HTERT RPE-1 (cell line): ENCODE results near the gene PRAME.
"Not testable (repeated sequence)": the region's sequence is repeated elsewhere in the genome, so short reads cannot be mapped to it uniquely, and the experiment has no call there.

Source experiments
- in situ Hi-C: fragments of 300-500 bp; cut with MboI; formaldehyde crosslinking; loops from 4 replicates; pipeline ENCODE4 v1.14.3; 2020; ENCODE audit warnings: low sequenced_read_pairs

The PRAME gene

DNA sequence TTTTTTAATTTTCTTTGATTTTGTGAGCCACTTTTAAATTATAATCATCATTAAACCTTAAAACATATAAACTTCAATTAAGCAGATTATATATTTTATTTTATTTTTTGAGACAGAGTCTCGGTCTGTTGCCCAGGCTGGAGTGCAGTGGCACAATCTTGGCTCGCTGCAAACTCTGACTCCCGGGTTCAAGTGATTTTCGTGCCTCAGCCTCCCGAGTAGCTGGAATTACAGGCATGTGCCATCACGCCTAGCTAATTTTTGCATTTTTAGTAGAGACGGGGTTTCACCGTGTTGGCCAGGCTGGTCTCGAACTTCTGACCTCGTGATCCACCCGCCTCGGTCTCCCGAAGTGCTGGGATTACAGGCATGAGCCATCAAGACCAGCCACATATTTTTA, 22.5 kb upstream of the PRAME start:
- in situ Hi-C loops = not testable (repeated sequence)

DNA sequence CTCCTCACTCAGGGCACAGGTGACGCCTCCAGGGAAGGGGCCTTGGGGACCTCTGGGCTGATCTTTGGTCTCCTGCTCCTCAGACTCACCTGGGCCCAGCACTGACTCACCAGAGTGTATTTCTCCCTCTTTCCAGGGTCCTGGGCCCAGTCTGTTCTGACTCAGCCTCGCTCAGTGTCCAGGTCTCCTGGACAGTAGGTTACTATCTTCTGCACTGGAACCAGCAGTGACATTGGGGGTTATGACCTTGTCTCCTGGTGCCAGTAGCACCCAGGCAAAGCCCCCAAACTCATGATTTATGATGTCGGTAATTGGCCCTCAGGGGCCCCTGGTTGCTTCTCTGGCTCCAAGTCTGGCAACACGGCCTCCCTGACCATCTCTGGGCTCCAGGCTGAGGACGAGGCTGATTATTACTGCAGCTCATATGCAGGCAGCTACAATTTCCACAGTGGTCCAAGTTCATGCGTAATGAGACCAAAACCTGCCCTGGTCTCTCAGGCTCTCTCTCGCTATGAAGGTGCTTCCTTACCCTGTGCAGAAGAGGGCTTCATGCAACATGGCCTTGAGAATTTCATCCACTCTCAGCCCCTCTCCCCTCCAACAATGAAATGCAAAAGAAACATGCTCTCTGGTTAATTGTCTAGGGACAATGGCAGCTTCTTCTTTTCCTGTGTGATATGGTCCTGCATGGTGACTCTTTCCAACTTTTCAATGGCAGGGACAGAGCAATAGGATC, 21.0 kb upstream of the PRAME start:
- in situ Hi-C loops = no loop called here

DNA sequence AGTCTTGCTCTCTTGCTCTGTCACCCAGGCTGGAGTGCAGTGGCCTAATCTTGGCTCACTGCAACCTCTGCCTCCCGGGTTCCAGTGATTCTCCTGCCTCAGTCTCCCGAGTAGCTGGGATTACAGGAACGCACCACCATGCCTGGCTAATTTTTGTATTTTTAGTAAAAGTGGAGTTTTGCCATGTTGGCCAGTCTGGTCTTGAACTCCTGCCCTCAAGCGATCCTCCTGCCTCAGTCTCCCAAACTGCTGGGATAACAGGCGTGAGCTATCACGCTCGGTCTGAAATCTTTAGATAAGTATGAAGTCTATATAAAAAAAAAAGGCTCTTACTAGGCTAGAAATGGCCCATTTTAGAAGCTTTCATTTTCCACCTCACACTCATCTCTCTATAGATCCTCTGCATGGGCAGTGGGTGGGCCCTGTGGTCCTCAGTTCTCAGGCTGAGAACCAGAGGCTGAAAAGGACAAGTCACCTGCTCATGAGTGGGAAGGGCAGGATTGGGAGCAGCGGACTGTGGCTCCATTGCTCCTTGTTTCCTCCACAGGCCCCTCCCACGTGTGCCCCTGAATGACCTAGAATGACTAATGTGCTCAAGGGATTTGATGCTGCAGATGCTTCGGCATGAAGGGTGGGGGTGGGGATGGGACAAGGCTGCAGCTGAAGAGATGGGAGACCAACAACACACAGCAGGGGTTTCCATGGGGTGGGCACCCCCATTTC, 19.8 kb upstream of the PRAME start:
- in situ Hi-C loops = no loop called here

DNA sequence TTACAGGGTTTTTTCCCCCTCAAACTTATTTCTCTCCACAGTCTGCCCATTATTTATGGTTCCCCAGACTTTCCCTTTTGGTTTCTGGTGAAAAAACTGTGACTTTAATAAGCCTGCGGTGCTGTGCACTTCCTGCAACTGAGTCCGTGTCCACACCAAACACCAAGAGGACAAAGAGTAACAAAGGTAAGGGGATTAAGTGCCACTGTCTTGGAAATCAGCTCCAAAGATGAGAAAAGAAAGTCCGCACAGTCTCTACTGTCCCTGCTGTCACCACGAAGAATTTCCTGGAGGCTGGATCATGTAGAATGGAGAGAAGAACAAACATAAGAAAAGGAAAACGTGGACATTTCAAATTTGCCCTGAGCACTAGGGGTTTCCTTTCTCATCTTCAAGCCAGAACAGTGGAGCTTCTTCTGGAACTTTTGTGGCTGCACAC, 17.9 kb upstream of the PRAME start:
- in situ Hi-C loops = no loop called here

DNA sequence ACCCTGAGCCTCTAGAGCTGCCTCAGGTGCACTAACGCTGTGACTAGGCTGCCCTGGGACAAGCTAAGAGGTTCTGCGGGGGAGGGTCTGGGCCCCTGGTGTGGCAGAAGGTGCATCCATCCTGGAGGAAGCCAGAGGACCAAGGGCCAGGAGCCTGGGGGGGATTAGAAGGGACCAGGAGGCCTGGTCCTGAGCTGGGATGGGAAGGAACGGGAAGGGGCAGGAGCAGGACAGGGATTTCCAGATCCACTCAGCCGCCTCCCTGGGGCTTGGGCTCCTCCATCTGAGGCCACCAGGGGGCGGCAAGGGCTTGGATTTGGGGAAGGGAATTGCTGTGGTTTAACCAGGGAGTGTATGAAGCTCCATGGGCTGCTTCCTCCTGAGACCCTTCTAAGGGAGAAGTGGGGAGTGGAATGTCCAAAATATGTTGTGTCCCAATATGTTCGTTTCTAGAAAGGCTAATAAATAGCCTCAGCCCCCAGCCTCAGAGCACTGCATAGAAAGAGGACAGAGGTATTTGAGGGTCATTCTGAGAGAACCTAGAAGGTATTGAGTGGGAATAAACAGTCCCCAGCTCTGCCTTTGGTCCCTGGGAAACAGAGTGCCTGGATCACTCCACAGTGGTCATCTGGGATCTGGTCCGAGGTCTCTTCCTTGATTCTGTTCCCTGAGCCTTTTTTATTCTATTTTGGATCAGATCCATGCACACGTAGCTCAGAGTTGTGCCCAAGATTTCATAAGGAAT, 17.4 kb upstream of the PRAME start:
- in situ Hi-C loops = no loop called here

DNA sequence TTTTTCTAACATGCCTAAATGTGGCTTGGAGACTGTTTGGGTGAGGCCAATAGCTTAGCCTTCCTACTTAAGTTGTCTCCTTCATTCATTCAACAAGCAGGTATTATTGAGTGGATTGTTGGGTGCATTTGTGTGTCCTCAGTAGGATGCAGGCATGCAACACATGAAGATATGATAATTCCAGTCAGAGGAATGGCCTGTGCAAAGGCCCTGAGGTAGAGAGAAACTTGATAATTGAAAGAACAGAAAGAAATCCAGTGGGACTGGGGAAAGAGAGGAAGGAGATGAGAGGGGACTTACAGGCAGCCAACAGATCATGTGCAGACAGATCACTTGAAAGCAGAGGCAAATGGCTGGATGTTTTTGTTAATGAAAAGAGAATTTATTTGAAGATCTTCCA, 15.3 kb upstream of the PRAME start:
- in situ Hi-C loops = no loop called here

DNA sequence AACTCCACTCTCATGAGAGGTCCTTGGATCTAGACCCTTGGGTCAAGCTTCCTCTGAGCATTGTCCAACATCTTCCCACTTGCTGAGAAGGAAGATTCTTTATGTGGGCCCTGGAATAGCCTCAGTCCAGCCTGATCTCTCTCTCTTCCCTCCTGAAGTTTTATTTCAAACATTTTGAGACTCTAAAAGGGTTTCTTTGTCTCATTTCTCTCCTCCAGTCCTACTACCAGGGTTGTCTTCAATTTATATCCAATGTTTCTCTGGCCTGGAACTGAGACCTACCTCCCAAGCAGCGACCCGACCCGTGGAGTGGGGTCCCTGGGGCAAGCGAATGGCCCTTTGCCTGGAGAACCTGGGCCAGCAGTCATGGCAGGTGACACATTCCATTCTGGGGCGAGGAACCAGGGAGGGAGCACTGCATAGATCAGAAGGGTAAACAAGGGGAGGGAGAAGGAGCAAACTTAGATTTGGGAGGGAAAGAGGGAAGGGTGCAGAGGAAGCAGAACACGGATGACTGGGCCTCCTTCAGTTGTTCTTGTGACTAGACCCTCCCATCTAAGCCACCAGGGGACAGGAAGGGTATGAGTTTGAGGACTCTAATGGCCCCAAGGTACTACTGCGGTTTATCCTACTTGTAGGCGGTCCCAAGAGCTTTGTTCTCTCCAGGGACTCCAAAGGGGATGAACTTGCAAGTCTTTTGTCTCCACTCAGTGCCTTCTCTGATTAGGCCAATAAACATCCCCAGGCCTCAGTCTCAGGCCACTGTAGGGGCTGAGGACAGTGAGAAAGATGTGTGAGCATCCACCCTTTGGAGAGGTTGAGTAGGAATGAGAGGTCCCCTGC, 14.2 kb upstream of the PRAME start:
- in situ Hi-C loops = no loop called here

DNA sequence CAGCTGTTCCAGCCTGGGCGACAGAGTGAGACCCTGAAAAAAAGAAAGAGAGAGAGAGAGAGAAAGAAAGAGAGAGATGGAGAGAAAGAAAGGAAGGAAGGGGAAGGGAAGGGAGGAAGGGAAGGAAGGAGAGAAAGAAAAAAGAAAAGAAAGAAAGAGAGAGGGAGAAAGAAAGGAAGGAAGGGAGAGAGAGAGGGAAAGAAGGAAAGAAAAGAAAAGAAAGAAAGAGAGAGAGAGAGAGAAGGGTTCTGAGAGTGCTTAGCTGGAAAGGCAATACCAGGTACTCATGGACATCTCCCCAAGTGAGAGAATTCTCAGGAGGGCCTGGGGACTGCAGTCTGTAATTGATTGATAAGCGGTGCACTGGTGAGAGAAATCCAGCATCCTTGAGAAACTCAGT, 12.8 kb upstream of the PRAME start:
- in situ Hi-C loops = no loop called here

DNA sequence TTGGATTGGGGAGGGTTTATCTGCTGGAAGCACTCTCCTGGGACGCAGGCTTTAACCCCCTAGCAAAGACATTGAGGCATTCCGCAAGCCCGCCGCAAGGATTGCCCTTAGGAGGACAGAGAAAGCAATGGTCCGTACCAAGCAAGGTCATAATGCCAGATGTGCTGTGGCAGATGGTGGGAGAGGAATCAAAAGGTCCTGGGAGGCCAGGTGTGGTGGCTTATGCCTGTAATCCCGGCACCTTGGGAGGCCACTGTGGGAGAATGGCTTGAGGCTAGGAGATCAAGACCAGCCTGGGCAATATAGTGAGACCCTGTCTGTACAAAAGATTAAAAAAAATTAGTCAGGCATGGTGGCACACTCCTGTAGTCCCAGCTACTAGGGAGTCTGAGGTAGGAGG, 12.4 kb upstream of the PRAME start:
- in situ Hi-C loops = no loop called here

DNA sequence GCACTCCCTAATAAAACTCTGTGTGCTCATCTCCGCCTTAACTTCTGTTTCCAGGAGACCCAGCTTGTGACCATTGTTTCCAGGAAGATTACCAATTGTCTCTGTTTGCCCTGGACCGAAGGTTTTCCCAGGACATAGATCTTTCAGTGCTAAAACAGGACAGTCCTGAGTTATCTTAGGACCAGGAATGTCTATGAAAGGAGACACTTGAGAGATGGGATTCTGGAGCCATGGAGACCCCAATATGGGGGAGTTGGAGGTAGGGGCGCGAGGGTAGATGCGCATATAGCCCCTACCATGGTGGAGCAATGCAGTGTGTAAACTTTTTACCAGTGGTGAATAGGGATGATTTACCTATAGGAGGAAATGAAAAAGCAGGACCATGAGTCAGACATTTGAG, 10.2 kb upstream of the PRAME start:
- in situ Hi-C loops = no loop called here

DNA sequence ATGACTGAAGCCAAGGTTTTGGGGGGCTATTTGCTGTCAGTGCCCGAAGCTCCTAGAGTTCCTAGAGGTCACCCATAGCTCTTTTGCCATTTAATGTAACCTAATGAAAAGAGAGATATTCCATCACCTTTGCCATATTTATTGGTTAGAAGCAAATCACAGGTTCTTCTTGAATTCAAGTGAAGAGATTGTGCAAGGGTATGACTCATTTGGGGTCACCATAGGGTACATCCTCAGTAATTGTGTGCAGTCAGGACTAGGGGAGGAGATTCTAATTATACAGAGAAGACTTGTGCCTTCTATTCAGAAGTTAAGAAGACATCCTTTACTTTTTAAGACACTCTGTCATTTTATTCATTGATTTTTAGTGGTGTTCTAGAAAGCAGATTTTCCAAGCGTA, 6.9 kb upstream of the PRAME start:
- in situ Hi-C loops = no loop called here

DNA sequence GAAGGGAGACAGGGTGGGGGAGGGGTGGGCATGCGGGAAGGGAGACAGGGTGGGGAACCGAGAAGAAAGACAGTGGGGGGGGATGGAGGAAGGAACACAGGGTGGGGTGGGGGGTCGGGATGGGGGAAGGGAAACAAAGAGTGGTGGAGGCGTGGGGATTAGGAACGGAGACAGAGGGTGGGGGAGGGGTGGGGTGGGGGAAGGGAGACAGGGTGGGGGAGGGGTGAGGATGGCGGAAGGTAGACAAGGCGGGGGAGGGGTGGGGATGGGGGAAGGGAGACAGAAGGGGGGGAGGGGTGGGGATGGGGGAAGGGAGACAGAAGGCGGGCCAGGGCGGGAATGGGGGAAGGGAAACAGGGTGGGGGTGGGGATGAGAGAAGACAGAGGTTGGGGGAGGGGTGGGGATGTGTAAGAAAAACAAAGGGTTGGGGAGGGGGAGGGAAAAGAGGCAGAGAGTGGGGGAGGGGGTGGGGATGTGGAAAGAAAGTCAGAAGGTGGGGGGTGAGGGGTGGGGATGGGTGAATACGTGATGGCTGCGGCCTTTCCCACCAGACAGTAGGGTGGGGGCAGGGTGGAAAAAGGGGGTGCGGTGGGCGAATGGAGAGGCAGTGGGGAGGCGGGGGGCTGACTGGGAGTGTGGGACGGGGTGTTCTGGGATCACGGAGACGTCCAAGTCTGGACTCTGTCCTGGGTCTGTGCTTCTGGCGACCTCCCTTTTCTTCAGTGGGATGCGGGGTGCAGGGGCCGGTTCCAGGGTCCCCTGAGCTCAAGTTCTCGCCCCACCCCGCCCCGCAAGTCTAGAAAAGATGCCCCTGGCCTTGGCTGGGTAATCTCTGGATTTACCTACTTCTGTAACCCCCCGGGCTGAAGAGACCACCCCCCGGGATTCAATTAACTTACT, 744 bp downstream of the PRAME start:
- in situ Hi-C loops = no loop called here

DNA sequence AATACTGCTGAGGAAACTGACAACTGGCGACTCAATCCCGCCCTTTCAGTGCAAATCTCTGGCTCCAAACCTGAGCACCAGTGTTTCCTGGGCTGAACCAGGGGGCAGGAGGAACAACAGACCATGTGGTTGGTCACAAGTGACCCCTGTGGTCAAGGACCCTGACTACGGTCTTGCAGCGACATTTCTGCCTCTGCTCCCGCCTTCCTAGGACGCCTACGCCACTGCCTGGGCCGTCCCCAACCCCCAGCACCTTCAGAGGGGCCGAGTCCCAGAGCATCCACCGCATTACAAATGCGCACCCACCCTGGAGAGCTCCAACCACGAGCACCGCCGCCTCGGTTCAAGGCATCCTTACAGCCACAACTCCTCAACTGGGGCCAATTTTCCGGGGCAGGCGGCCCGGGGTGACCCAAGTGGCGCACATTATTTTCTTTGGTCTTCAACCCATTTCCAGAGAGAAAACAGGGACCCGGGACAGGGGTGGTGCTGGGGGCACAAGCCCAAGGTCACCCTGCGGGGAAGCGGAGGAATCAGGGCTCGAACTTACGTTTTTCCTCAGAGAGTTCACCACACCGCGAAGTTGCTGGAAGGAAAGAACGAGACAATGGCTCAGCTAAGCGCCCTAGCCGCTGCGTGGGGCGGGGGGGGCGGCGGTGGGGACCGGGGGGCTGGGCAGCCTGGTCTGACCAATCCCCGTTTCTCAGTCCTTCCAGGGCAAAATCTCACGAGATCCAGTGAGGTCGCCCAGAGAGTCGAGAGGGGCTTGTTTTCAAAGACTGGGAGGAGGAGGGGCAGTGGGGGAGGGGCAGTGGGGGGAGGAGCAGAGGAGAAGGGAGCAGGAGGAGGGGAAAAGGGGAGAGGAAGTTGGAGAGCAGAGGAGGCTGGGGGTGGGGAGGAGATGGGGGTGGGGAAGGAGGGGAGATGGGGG, 1.8 kb downstream of the PRAME start:
- in situ Hi-C loops = no loop called here

DNA sequence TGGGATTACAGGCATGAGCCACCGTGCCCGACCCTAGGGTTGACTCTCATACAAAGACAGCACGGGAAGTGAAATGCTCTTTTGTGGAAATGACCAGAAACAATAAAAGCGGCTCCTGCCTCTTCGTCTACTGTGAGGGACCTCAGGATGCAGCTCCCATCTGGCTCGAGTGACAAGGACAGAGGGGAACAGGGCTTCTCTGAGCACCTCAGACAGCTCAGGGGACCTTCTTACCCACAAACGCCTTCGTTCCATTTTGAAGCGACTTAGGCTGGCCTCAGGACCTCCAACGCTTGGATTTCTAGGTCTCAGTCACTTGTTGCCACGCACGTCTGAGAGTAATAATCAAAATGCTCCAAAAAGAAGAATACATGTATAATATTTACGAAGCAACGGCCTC, 2.5 kb downstream of the PRAME start:
- in situ Hi-C loops = no loop called here

DNA sequence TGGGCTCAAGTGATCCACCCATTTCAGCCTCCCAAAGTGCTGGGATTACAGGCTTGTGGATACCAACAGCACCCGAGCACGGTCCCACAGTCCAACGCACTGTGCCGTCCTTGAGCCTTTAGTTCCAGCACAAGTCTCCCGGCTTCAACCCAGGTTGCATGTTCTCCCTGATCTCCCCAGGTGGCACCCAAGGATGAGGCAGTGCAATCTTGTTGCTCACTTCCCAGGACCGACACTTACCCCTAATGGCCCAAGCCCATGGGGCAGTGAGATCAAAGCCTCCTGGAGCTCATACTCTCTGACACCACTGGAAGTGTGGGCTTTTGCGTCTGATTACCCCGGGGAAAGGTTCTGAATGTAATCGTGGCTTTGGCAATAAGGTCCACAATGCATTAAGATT, 3.5 kb downstream of the PRAME start:
- in situ Hi-C loops = no loop called here

DNA sequence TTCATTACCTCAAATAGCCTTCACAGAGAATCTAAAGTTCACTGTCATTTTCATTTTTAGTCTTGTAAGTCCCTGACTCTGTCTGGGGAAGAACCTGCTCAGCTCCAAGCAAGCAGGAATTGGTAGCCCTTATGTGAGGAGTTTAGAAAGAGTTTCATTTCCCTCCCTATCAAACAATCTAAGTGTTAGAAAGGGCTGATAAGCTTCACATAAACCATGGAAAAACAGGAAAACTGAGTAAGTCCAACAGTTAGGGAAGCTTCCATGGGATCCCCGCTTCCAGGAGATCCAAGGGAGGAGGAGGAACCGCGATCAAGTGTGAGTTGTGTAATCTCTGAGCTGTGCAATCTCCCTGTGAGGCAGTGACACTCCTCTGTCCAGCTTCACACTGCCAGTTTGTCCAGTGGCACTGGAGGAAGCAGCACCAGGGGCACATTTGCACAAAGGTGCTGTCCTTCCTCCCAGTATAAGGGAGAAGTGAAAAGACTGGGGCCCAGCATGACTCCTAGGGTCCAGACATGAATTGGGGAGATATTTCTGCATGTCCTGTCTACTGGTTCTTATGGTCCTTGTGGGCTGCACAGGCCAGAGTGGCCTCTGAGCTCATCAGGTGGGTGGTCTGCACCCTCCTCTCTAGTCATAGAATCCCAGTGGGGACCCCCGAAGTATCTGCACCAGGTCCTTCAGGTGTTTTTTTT, 4.3 kb downstream of the PRAME start:
- in situ Hi-C loops = no loop called here

DNA sequence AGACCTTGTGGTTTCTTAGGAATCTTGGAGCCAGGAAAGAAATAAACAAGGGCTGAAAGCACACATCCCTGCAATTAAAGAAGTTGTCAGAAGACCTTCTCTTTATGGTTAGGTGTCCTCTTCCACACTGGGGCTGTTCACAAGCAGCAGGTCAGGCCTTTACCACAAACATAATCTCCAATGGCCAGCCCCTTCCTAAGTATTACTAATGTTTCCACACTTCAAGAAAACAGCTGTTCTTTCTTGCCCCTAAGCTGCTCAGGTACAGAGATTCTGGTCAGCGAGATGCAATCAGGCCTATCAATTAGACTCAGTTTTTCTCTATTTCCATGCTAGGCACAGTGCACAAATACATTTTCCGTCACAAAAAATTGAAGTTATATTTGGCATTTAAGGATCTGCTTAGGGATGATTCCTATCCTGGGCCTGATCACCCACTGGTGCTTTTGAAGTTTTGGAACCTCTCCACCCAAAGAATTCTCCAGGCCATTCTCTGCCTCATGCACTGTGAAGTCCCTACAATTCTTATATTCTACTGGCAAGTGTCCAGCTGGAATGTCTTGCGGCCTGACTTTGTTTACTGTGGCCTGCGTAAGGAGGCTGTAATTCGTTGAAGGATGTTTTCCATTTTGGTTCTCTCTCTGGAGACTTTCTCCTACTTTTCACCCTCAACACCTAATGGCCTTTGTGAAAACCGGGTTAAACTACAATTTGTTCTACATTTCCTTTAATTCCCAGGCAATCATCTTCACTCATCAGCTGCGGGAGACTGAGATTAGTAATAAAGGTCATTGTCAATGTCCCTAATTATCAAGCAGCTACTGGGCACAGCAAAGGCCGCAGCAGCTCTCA, 5.1 kb downstream of the PRAME start:
- in situ Hi-C loops = no loop called here
